Activated naive CD8-positive, alpha-beta T cell (primary cell): Measurements from ENCODE around the gene B3GAT3.
"Not testable (repeated sequence)": the region's sequence is repeated elsewhere in the genome, so short reads cannot be mapped to it uniquely, and the experiment has no call there.

Source experiments
- H3K27ac Mint-ChIP-seq: one replicate; pipeline ENCODE4 v1.8.0; 2021; ENCODE audit warnings: mixed read lengths
- H3K27me3 Mint-ChIP-seq: one replicate; pipeline ENCODE4 v1.8.0; 2021; ENCODE audit warnings: mixed read lengths
- H3K36me3 Mint-ChIP-seq: one replicate; pipeline ENCODE4 v1.8.0; 2021; ENCODE audit warnings: mixed read lengths
- H3K4me1 Mint-ChIP-seq: one replicate; pipeline ENCODE4 v1.8.0; 2021; ENCODE audit warnings: low read depth, mixed read lengths
- H3K4me3 Mint-ChIP-seq: one replicate; pipeline ENCODE4 v1.8.0; 2021; ENCODE audit warnings: mild to moderate bottlenecking, mixed read lengths
- H3K9me3 Mint-ChIP-seq: one replicate; pipeline ENCODE4 v1.8.0; 2021; ENCODE audit warnings: low read depth, mixed read lengths

B3GAT3 gene

GRCh38 chr11:62621567-62622470, at the start of gene B3GAT3:
TSS of gene B3GAT3 (minus strand) at chr11:62621986. CDS start at chr11:62621947, 39 bp downstream.
- H3K27ac Mint-ChIP-seq, result peak within 1 kb of the TSS; percentile 99
- peak within 1 kb of the TSS; percentile 100 for H3K4me3 Mint-ChIP-seq
- H3K27me3 Mint-ChIP-seq, result no peaks in the 10 kb centered on the region
- H3K36me3 Mint-ChIP-seq, result peaks cover 7% of the 10 kb centered on the region
- H3K9me3 Mint-ChIP-seq, result no peaks in the 10 kb centered on the region
- H3K4me1 Mint-ChIP-seq, result peaks cover 28% of the 10 kb centered on the region

- Mint-ChIP-seq H3K4me3 (peak overlapping the region; percentile 100), H3K27me3 (no peaks in the 10 kb centered on the region), H3K9me3 (no peaks in the 10 kb centered on the region), H3K27ac (peak overlapping the region; percentile 98), H3K36me3 (peaks cover 5% of the 10 kb centered on the region), H3K4me1 (peaks cover 55% of the 10 kb centered on the region)
Observed at GRCh38 chr11:62671236-62671607, 49.4 kb upstream of the B3GAT3 start.

GRCh38 chr11:62669420-62670161, 47.8 kb upstream of the B3GAT3 start:
- Mint-ChIP-seq H3K9me3 (no peaks in the 10 kb centered on the region), H3K4me3 (peak overlapping the region; percentile 100), H3K27ac (peak overlapping the region; percentile 86), H3K27me3 (no peaks in the 10 kb centered on the region), H3K4me1 (peaks cover 49% of the 10 kb centered on the region), H3K36me3 (peaks cover 5% of the 10 kb centered on the region)

- Mint-ChIP-seq H3K36me3 (peaks cover 7% of the 10 kb centered on the region), H3K9me3 (no peaks in the 10 kb centered on the region), H3K27ac (peak overlapping the region; percentile 66), H3K27me3 (no peaks in the 10 kb centered on the region), H3K4me3 (peak overlapping the region; percentile 96), H3K4me1 (peaks cover 49% of the 10 kb centered on the region)
Observed at GRCh38 chr11:62667460-62667859, 45.7 kb upstream of the B3GAT3 start.

- Mint-ChIP-seq H3K4me3 (peak overlapping the region; percentile 96), H3K4me1 (peaks cover 44% of the 10 kb centered on the region), H3K9me3 (no peaks in the 10 kb centered on the region), H3K27me3 (no peaks in the 10 kb centered on the region), H3K27ac (peak overlapping the region; percentile 97), H3K36me3 (peaks cover 7% of the 10 kb centered on the region)
Observed at GRCh38 chr11:62666259-62666926, 44.6 kb upstream of the B3GAT3 start.

GRCh38 chr11:62665599-62666258, 43.9 kb upstream of the B3GAT3 start:
- Mint-ChIP-seq H3K4me1 (peaks cover 39% of the 10 kb centered on the region), H3K36me3 (peaks cover 7% of the 10 kb centered on the region), H3K27me3 (no peaks in the 10 kb centered on the region)

GRCh38 chr11:62665075-62665598, 43.4 kb upstream of the B3GAT3 start, which contains the start of the genes C11orf98 and CSKMT:
TSS of gene C11orf98 (minus strand) at chr11:62665210. CDS start at chr11:62665169, 41 bp downstream.
TSS of gene CSKMT (plus strand) at chr11:62665312. CDS start at chr11:62665880, 568 bp downstream.
- no peaks in the 10 kb centered on the region for H3K9me3 Mint-ChIP-seq
- peaks cover 7% of the 10 kb centered on the region for H3K36me3 Mint-ChIP-seq
- H3K27me3 Mint-ChIP-seq, result no peaks in the 10 kb centered on the region
- H3K27ac Mint-ChIP-seq, result peak within 1 kb of the TSS; percentile 97
- H3K4me3 Mint-ChIP-seq, result peak within 1 kb of the TSS; percentile 96
- peaks cover 36% of the 10 kb centered on the region for H3K4me1 Mint-ChIP-seq

More at GRCh38 chr11:62665599-62666258, 43.9 kb upstream of the B3GAT3 start:
- H3K9me3 Mint-ChIP-seq, result no peaks in the 10 kb centered on the region
- H3K27ac Mint-ChIP-seq, result peak overlapping the region; percentile 97
- H3K4me3 Mint-ChIP-seq, result peak overlapping the region; percentile 96

GRCh38 chr11:62664405-62665074, 42.8 kb upstream of the B3GAT3 start:
- Mint-ChIP-seq H3K27ac (peak overlapping the region; percentile 97), H3K36me3 (peaks cover 7% of the 10 kb centered on the region), H3K27me3 (no peaks in the 10 kb centered on the region)

GRCh38 chr11:62656796-62657429, 35.1 kb upstream of the B3GAT3 start:
- no peak overlapping the region for H3K27ac Mint-ChIP-seq
- no peaks in the 10 kb centered on the region for H3K27me3 Mint-ChIP-seq
- no peaks in the 10 kb centered on the region for H3K9me3 Mint-ChIP-seq
- H3K4me1 Mint-ChIP-seq, result peaks cover 10% of the 10 kb centered on the region
- no peak overlapping the region for H3K4me3 Mint-ChIP-seq
- H3K36me3 Mint-ChIP-seq, result no peaks in the 10 kb centered on the region

More at GRCh38 chr11:62664405-62665074, 42.8 kb upstream of the B3GAT3 start:
- H3K4me1 Mint-ChIP-seq, result peaks cover 31% of the 10 kb centered on the region
- H3K9me3 Mint-ChIP-seq, result no peaks in the 10 kb centered on the region
- peak overlapping the region; percentile 96 for H3K4me3 Mint-ChIP-seq

GRCh38 chr11:62654297-62654696, 32.5 kb upstream of the B3GAT3 start:
- Mint-ChIP-seq H3K4me1 (peaks cover 19% of the 10 kb centered on the region), H3K36me3 (no peaks in the 10 kb centered on the region), H3K9me3 (no peaks in the 10 kb centered on the region), H3K4me3 (peak overlapping the region; percentile 53), H3K27ac (peak overlapping the region; percentile 77), H3K27me3 (no peaks in the 10 kb centered on the region)

- Mint-ChIP-seq H3K9me3 (no peaks in the 10 kb centered on the region), H3K36me3 (no peaks in the 10 kb centered on the region), H3K4me1 (peaks cover 21% of the 10 kb centered on the region), H3K4me3 (peak overlapping the region; percentile 99), H3K27me3 (no peaks in the 10 kb centered on the region), H3K27ac (peak overlapping the region; percentile 91)
Observed at GRCh38 chr11:62652161-62653006, 30.6 kb upstream of the B3GAT3 start.

- not testable (repeated sequence) for H3K9me3 Mint-ChIP-seq, H3K27me3 Mint-ChIP-seq, H3K4me3 Mint-ChIP-seq, H3K36me3 Mint-ChIP-seq, H3K27ac Mint-ChIP-seq
- H3K4me1 Mint-ChIP-seq, result peaks cover 29% of the 10 kb centered on the region
Observed at GRCh38 chr11:62650283-62650682, 28.5 kb upstream of the B3GAT3 start.
